SU-DHL-6 (cell line): ENCODE data around the gene RAD51B.

Experiments
- CTCF ChIP-seq: fragments of 200-600 bp; sonication (generic); IDR thresholded peaks from one replicate; pipeline ENCODE4 v1.5.1; 2017; ENCODE audit warnings: antibody characterized with exemption, mild to moderate bottlenecking, low read length, moderate library complexity; ENCODE audit not compliant: insufficient read depth, poor library complexity, severe bottlenecking
- EZH2phosphoT487 ChIP-seq: fragments of 200-600 bp; sonication (generic), shearing (Covaris generic); conservative IDR thresholded peaks from 2 replicates; pipeline ENCODE4 v1.6.1; 2018; ENCODE audit warnings: mild to moderate bottlenecking, antibody characterized with exemption, low read length, moderate library complexity, mixed read lengths

- no peak for TF ChIP-seq CTCF
- TF ChIP-seq EZH2phosphoT487, result no peak
Measured at GRCh38 chr14:68708343-68708742, 888.8 kb downstream of the RAD51B start.
